Stimulated activated naive CD8-positive, alpha-beta T cell treated with anti-CD3 and anti-CD28 coated beads, Interleukin-15, amount 100 ng/mL, for 72 hours (primary cell): ENCODE results near the gene ITFG1.
A peak's percentile ranks its signal among the peaks of the same experiment; 100 is the strongest.
"Not testable (repeated sequence)": the region's sequence is repeated elsewhere in the genome, so short reads cannot be mapped to it uniquely, and the experiment has no call there.

Experiments
- ATAC-seq: fragments of 150-1000 bp; cut with Tn5 transposase; 2 replicates; pipeline ENCODE4 v1.10.0; 2021; ENCODE audit warnings: mild to moderate bottlenecking, moderate library complexity
- DNase-seq, 2 donors: peaks; one replicate each; pipeline ENCODE4 v3.0.0; 2021 to 2022
- H3K27ac Mint-ChIP-seq, 2 donors: one replicate each; pipeline ENCODE4 v1.8.0; 2022; ENCODE audit warnings: mild to moderate bottlenecking in 2 of 2, mixed read lengths in 2 of 2, moderate library complexity in 2 of 2
- H3K27me3 Mint-ChIP-seq: one replicate; pipeline ENCODE4 v1.8.0; 2022; ENCODE audit warnings: mixed read lengths
- H3K4me1 Mint-ChIP-seq: one replicate; pipeline ENCODE4 v1.8.0; 2022; ENCODE audit warnings: mild to moderate bottlenecking, mixed read lengths
- H3K4me3 Mint-ChIP-seq, 2 donors: one replicate each; pipeline ENCODE4 v1.8.0; 2022; ENCODE audit warnings: mild to moderate bottlenecking in 2 of 2, mixed read lengths in 2 of 2, moderate library complexity in 1 of 2
- H3K9me3 Mint-ChIP-seq, 2 donors: one replicate each; pipeline ENCODE4 v1.8.0; 2022; ENCODE audit warnings: mixed read lengths in 2 of 2

The ITFG1 gene

GRCh38 chr16:47213761-47214440 is 247.0 kb downstream of the ITFG1 start:
- Mint-ChIP-seq H3K4me3 (no peak overlapping the region), H3K4me1 (no peaks in the 10 kb centered on the region), H3K27me3 (no peaks in the 10 kb centered on the region), H3K27ac (no peak overlapping the region), H3K9me3 (no peaks in the 10 kb centered on the region)
- no peak for DNase-seq
- no peak for ATAC-seq

DNA sequence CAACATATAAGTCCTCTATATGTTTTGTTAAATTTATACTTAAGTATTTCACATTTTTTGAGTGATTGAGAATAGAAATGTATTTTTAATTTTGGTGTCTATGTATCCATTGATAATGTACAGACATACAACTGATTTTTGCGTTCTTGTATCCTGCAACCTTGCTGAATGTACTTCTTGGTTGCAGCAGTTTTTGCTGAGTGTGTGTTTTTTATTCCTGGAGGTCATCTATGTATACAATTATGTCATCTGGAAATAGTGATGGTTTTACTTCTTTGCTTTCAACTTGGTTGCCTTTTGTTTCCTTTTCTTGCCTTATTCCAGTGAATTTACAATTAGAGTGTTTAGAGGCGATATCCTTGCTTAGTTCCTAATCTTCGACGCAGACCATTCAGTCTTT is 249.6 kb downstream of the ITFG1 start:
- Mint-ChIP-seq H3K4me3 (no peak overlapping the region), H3K4me1 (no peaks in the 10 kb centered on the region), H3K27ac (no peak overlapping the region), H3K27me3 (no peaks in the 10 kb centered on the region), H3K9me3 (peaks cover 0 to 4% of the 10 kb centered on the region in 2 donors)
- DNase-seq (no peak), ATAC-seq (no peak)

DNA sequence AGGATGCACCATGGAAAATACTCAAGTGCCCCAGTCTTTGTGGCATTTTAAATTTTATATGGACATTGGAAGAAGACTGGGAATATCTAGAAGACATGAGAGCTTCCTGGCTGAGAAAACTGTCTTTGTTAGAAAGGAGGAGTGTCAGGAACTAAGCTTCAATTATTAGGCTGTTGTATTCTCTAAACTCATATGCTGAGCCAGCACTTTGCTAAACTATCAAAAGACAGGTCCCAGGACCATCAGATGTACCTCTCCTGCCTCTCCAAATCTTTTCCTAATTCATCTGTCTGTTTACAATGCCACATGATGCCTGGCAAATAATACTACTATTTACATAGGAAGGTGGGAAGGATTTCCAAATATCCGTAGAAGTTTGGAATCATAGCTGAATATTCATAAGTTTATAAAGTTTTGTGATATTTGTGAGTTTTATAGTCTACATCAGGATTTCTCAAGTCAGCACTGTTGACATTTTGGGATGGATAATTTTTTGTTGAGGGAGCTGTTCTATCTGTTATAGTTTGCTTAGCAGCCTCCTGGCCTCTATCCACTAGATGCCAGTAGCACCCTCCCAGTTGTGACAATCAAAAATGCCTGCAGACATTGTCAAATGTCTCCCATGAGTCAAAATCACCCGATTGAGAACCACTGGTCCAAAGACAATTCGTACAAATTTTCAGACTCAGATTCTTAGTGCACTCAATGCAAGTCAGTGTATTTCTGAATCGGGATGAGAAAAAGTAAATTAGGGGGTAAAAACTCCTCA is 255.9 kb downstream of the ITFG1 start:
- Mint-ChIP-seq H3K27ac (no peak overlapping the region), H3K27me3 (no peaks in the 10 kb centered on the region), H3K4me1 (no peaks in the 10 kb centered on the region), H3K4me3 (no peak overlapping the region), H3K9me3 (peaks cover 0 to 4% of the 10 kb centered on the region in 2 donors)
- DNase-seq (no peak), ATAC-seq (no peak)

- not testable (repeated sequence) for ATAC-seq
These were observed 257.4 kb downstream of the ITFG1 start for GRCh38 chr16:47203433-47203832.

GRCh38 chr16:47198180-47198575 is 262.7 kb downstream of the ITFG1 start:
- no peak overlapping the region for H3K4me3 Mint-ChIP-seq
- no peak overlapping the region for H3K27ac Mint-ChIP-seq
- no peaks in the 10 kb centered on the region for H3K4me1 Mint-ChIP-seq
- DNase-seq (no peak), ATAC-seq (no peak)
- no peaks in the 10 kb centered on the region for H3K27me3 Mint-ChIP-seq
- H3K9me3 Mint-ChIP-seq: no peaks in the 10 kb centered on the region

More at GRCh38 chr16:47203433-47203832, 257.4 kb downstream of the ITFG1 start:
- not testable (repeated sequence) for H3K27me3 Mint-ChIP-seq, H3K4me3 Mint-ChIP-seq, H3K4me1 Mint-ChIP-seq, H3K9me3 Mint-ChIP-seq, DNase-seq
- H3K27ac Mint-ChIP-seq: peak overlapping the region; percentile 36 to 47

GRCh38 chr16:47197536-47198179 is 263.2 kb downstream of the ITFG1 start:
- Mint-ChIP-seq H3K27me3 (no peaks in the 10 kb centered on the region), H3K27ac (peak overlapping the region in 1 of 2 donors; percentile 4), H3K4me1 (no peaks in the 10 kb centered on the region), H3K9me3 (peaks cover 0 to 4% of the 10 kb centered on the region in 2 donors), H3K4me3 (no peak overlapping the region)
- ATAC-seq (no peak), DNase-seq (no peak)

GRCh38 chr16:47196457-47196856 is 264.4 kb downstream of the ITFG1 start:
- ATAC-seq: no peak
- DNase-seq: no peak
- Mint-ChIP-seq H3K27ac (no peak overlapping the region), H3K9me3 (peaks cover 0 to 12% of the 10 kb centered on the region in 2 donors), H3K4me3 (no peak overlapping the region), H3K27me3 (no peaks in the 10 kb centered on the region), H3K4me1 (no peaks in the 10 kb centered on the region)

DNA sequence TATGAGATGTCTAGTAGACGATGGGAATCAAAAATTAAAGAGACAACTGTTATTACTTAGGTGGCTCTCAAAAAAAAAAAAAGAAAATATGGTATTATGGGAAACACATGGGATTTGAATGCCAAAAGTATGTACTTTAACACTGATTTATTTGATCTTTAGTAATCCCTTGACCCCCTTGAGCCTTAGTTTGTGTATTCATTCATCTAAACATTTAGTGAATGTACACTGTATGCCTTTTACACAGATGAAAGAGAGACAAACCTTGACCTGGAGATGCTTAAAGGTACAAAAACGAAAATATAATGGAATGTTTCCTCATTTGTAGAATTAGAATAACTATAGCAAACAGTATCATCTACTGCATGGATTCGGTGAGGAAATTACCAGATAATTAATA is 278.5 kb downstream of the ITFG1 start:
- no peak for DNase-seq
- Mint-ChIP-seq H3K4me3 (no peak overlapping the region), H3K27me3 (no peaks in the 10 kb centered on the region), H3K27ac (no peak overlapping the region), H3K9me3 (peaks cover 0 to 14% of the 10 kb centered on the region in 2 donors), H3K4me1 (no peaks in the 10 kb centered on the region)
- ATAC-seq: no peak

DNA sequence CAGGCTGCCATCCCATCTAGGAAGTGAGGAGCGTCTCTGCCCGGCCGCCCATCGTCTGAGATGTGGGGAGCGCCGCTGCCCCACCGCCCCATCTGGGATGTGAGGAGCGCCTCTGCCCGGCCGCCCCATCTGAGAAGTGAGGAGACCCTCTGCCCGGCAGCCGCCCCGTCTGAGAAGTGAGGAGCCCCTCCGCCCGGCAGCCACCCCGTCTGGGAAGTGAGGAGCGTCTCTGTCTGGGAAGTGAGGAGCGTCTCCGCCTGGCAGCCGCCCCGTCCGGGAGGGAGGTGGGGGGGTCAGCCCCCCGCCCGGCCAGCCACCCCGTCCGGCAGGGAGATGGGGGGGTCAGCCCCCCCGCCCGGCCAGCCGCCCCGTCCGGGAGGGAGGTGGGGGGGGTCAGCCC is 279.8 kb downstream of the ITFG1 start:
- not testable (repeated sequence) for H3K27me3 Mint-ChIP-seq, H3K4me1 Mint-ChIP-seq, H3K27ac Mint-ChIP-seq, DNase-seq, H3K4me3 Mint-ChIP-seq
- peak; percentile 43 for ATAC-seq
- H3K9me3 Mint-ChIP-seq: peaks cover 0 to 14% of the 10 kb centered on the region in 2 donors

DNA sequence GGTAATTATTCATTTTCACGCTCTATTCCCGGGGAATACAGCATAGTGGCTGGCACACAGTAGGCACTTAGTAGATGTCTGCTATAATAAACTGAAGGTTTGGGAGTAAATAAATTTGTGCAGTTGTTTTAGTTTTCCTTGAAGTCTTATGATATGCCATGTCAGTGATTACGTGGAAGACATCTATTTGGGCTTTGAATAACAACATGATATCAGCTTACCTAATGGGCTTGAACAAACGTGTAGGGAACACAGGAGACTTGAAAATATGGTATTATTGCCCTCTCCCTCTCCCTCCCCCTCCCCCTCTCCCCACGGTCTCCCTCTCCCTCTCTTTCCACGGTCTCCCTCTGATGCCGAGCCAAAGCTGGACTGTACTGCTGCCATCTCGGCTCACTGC is 280.8 kb downstream of the ITFG1 start:
- no peak overlapping the region for H3K4me3 Mint-ChIP-seq
- no peak overlapping the region for H3K27ac Mint-ChIP-seq
- DNase-seq: no peak
- peaks cover 0 to 10% of the 10 kb centered on the region in 2 donors for H3K9me3 Mint-ChIP-seq
- ATAC-seq: no peak
- no peaks in the 10 kb centered on the region for H3K27me3 Mint-ChIP-seq
- no peaks in the 10 kb centered on the region for H3K4me1 Mint-ChIP-seq

DNA sequence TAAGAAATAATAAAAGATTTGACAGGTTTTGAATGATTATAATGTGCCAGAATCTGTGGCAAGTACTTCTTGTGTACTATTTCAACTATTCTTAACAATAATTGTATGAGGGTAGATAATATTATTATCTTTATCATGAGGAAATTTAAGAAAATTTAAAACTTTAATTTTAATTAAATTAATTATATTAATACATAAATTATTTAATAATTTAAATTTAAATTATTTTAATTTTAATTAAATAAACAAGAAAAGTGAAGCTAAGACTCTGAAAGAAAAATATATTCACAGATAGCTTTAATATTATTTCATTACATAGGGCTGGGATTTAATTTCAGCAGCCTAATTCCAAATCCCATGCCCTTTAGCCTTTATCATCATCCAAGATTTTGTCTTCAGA is 285.7 kb downstream of the ITFG1 start:
- no peak overlapping the region for H3K4me3 Mint-ChIP-seq
- H3K9me3 Mint-ChIP-seq: peaks cover 0 to 3% of the 10 kb centered on the region in 2 donors
- ATAC-seq (no peak), DNase-seq (no peak)
- no peaks in the 10 kb centered on the region for H3K4me1 Mint-ChIP-seq
- no peak overlapping the region for H3K27ac Mint-ChIP-seq
- no peaks in the 10 kb centered on the region for H3K27me3 Mint-ChIP-seq

- no peaks in the 10 kb centered on the region for H3K27me3 Mint-ChIP-seq
- H3K9me3 Mint-ChIP-seq: no peaks in the 10 kb centered on the region
- no peak for ATAC-seq
- no peak for DNase-seq
- H3K4me1 Mint-ChIP-seq: no peaks in the 10 kb centered on the region
- no peak overlapping the region for H3K27ac Mint-ChIP-seq
- no peak overlapping the region for H3K4me3 Mint-ChIP-seq
These were observed 298.0 kb downstream of the ITFG1 start for GRCh38 chr16:47162670-47163420.

- DNase-seq: no peak
- no peak overlapping the region for H3K4me3 Mint-ChIP-seq
- H3K27me3 Mint-ChIP-seq: no peaks in the 10 kb centered on the region
- ATAC-seq: no peak
- H3K9me3 Mint-ChIP-seq: no peaks in the 10 kb centered on the region
- H3K4me1 Mint-ChIP-seq: no peaks in the 10 kb centered on the region
- H3K27ac Mint-ChIP-seq: no peak overlapping the region
These were observed 299.4 kb downstream of the ITFG1 start for GRCh38 chr16:47161464-47161863.

DNA sequence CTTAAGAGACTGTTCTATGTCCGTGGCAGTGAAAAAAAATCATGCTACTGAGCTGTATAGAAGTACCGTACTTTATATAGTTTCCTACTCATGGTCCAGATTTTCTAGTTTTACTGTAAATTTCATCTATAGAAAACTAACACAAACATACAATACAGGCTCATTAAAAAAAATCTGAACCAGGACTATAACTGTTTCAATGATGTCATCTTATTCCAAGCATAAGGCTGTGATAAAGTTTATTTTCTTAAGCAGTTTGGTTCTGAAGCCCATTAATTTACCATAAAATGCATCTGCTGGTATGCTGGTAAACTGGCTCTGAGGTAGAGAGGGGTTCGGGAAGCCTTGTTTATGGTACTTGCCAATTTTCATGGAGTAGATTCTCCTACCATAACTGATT is 300.4 kb downstream of the ITFG1 start:
- DNase-seq (no peak), ATAC-seq (no peak)

DNA sequence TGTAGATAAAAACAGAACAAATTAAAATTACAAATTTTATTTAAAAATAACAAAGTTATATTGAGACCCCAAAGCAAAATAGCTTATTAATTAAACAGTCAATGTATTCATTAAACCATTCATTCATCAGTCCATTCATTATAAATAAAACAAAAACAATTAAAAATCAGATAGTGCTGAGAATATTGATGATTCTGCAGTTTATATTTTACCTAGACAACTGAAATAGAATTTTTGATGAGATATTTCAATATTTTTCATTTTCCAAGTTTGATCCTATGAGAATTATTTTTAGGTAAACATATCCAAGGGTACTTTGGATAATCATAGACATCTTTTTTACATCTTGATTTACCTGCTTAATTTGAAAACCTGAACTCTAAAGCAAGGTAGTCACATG is 301.9 kb downstream of the ITFG1 start:
- no peak for ATAC-seq
- no peaks in the 10 kb centered on the region for H3K9me3 Mint-ChIP-seq

More for the DNA sequence above, 300.4 kb downstream of the ITFG1 start:
- Mint-ChIP-seq H3K4me3 (no peak overlapping the region), H3K9me3 (no peaks in the 10 kb centered on the region), H3K27ac (no peak overlapping the region), H3K27me3 (no peaks in the 10 kb centered on the region), H3K4me1 (no peaks in the 10 kb centered on the region)

More for the DNA sequence above, 301.9 kb downstream of the ITFG1 start:
- Mint-ChIP-seq H3K4me1 (no peaks in the 10 kb centered on the region), H3K4me3 (no peak overlapping the region), H3K27me3 (no peaks in the 10 kb centered on the region), H3K27ac (no peak overlapping the region)
- DNase-seq: no peak
